Neutrophil (primary cell): ENCODE measurements around the gene LUZP1.

Source experiments
- H3K27ac ChIP-seq: fragments of 200-600 bp; sonication (generic); 2 replicates; pipeline ENCODE4 v1.5.1; 2016; ENCODE audit warnings: mild to moderate bottlenecking, moderate library complexity
- H3K27me3 ChIP-seq: fragments of 200-600 bp; sonication (generic); 2 replicates; pipeline ENCODE4 v1.6.0; 2016; ENCODE audit warnings: mild to moderate bottlenecking
- H3K36me3 ChIP-seq: fragments of 200-600 bp; sonication (generic); 2 replicates; pipeline ENCODE4 v1.5.1; 2017
- H3K4me1 ChIP-seq, 2 experiments: fragments of 200-600 bp in 1 of 2; sonication (generic) in 1 of 2; 1 replicate in 1 of 2; 2 replicates in 1 of 2; pipeline versions ENCODE4 v1.5.1 to v1.6.1; 2013 to 2016; ENCODE audit warnings: low read depth in 1 of 2, low read length in 1 of 2, mild to moderate bottlenecking in 1 of 2, moderate library complexity in 1 of 2; ENCODE audit not compliant: control insufficient read depth in 1 of 2, insufficient read depth in 1 of 2
- H3K4me3 ChIP-seq, 2 experiments: fragments of 200-600 bp in 1 of 2; sonication (generic) in 1 of 2; 1 replicate in 1 of 2; 2 replicates in 1 of 2; pipeline ENCODE4 v1.5.1; 2013 to 2016; ENCODE audit warnings: low read depth in 1 of 2, low read length in 1 of 2, mild to moderate bottlenecking in 1 of 2, moderate library complexity in 1 of 2
- H3K9me3 ChIP-seq: fragments of 200-600 bp; sonication (generic); 2 replicates; pipeline ENCODE4 v1.5.1; 2016
- CTCF ChIP-seq: fragments of 200-600 bp; sonication (generic); IDR thresholded peaks from 2 replicates; pipeline ENCODE4 v1.5.1; 2016; ENCODE audit warnings: antibody characterized with exemption

Gene LUZP1

GRCh38 chr1:23156940-23157339, 11.7 kb downstream of the LUZP1 start:
- Histone ChIP-seq H3K27ac (no peak overlapping the region), H3K27me3 (no peaks in the 10 kb centered on the region), H3K36me3 (no peaks in the 10 kb centered on the region), H3K4me1 (no peaks in the 10 kb centered on the region), H3K4me3 (no peak overlapping the region), H3K9me3 (no peaks in the 10 kb centered on the region)
- no peak for TF ChIP-seq CTCF

DNA sequence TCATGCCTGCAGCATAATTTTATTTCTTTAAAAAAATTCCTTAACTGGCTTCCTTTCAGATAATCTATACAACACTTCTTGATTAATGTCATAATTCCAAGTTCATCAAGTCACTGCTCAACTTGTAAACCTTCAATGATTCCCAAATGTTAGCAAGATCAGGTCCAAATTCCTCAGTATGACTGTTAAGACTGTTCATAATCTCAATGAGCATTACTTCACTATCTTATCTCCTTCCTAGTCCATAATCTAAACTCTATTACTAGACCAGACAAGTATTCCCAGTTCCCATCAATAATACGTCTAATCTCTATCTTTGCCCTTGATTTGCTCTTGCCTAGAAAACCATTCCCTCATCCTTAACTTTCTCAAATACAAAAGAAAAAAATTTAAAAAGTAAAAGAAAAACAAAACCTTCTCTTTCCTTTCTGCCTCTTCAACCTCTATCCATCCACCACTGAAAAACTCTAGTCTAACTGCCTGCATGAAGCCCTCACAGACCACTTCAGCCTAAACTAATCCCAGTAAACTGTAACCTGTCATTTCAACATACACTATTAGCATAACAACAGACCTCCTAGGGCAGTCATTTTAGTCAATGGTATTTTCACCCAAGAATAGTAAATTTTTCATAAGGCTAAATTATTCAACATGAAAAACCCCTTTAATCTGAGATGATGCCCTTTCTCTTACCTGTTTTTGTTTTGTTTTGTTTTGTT, 15.5 kb downstream of the LUZP1 start:
- Histone ChIP-seq H3K4me3 (no peak overlapping the region), H3K9me3 (no peaks in the 10 kb centered on the region), H3K36me3 (no peaks in the 10 kb centered on the region), H3K4me1 (no peaks in the 10 kb centered on the region), H3K27me3 (no peaks in the 10 kb centered on the region), H3K27ac (no peak overlapping the region)
- no peak for TF ChIP-seq CTCF

- no peak overlapping the region for H3K4me3 ChIP-seq
- no peaks in the 10 kb centered on the region for H3K36me3 ChIP-seq
- H3K4me1 ChIP-seq = no peaks in the 10 kb centered on the region
- TF ChIP-seq CTCF = no peak
- H3K27ac ChIP-seq = no peak overlapping the region
- no peaks in the 10 kb centered on the region for H3K9me3 ChIP-seq
- H3K27me3 ChIP-seq = no peaks in the 10 kb centered on the region
Observed at GRCh38 chr1:23150742-23151141, 17.9 kb downstream of the LUZP1 start.

DNA sequence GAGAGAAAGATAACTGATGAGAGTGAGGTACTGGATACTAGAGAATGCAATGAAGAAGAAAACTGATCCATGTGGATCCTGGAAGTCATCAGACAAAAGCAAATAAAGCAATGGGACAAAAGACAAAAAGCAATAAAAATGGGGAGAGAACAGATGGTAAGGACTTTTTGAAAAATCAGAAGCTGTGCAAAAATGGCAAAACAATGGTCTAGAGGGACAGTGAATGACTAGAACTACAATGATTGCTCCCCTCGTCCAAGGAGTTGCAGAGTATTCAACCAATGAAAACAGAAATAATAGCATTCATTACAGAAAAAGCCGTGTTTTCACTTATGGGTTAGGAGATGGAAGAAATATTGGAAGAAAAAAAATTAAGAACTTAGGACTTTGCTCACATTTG, 18.5 kb downstream of the LUZP1 start:
- no peaks in the 10 kb centered on the region for H3K9me3 ChIP-seq
- H3K4me1 ChIP-seq = no peaks in the 10 kb centered on the region
- H3K27me3 ChIP-seq = no peaks in the 10 kb centered on the region
- no peak overlapping the region for H3K27ac ChIP-seq
- TF ChIP-seq CTCF = no peak
- no peak overlapping the region for H3K4me3 ChIP-seq
- no peaks in the 10 kb centered on the region for H3K36me3 ChIP-seq

- no peaks in the 10 kb centered on the region for H3K9me3 ChIP-seq
- no peak overlapping the region for H3K4me3 ChIP-seq
- no peaks in the 10 kb centered on the region for H3K36me3 ChIP-seq
- TF ChIP-seq CTCF = no peak
- H3K27me3 ChIP-seq = no peaks in the 10 kb centered on the region
- H3K4me1 ChIP-seq = no peaks in the 10 kb centered on the region
- no peak overlapping the region for H3K27ac ChIP-seq
Observed at GRCh38 chr1:23149114-23149513, 19.5 kb downstream of the LUZP1 start.
